Mononuclear cell (primary cell): ENCODE data around the gene IQCF6. TPM values are rescaled to one million over a fixed set of nuclear protein-coding genes. Genes with fewer than 3 reads are reported as not detected.

Source experiments
- H3K27me3 ChIP-seq: 2 replicates; pipeline ENCODE4 v1.6.0; 2011; ENCODE audit warnings: low read length, control low read depth; ENCODE audit not compliant: insufficient read depth
- H3K4me1 ChIP-seq: 2 replicates; pipeline ENCODE4 v1.5.1; 2011; ENCODE audit warnings: mild to moderate bottlenecking, low read length, control low read depth; ENCODE audit not compliant: insufficient read depth
- H3K4me3 ChIP-seq: 2 replicates; pipeline ENCODE4 v1.5.1; 2011; ENCODE audit warnings: mild to moderate bottlenecking, low read length, moderate library complexity
- H3K9me3 ChIP-seq: 2 replicates; pipeline ENCODE4 v1.5.1; 2011; ENCODE audit warnings: low read depth, mild to moderate bottlenecking, control low read depth, low read length
- total RNA-seq: library from RNA; depleted of rRNA; stranded (reverse); fragments of >200 nt; gene quantifications from one replicate; pipeline ENCODE4 v1.2.3, GENCODE V29; 2012

IQCF6 gene
- total RNA-seq: not detected

DNA sequence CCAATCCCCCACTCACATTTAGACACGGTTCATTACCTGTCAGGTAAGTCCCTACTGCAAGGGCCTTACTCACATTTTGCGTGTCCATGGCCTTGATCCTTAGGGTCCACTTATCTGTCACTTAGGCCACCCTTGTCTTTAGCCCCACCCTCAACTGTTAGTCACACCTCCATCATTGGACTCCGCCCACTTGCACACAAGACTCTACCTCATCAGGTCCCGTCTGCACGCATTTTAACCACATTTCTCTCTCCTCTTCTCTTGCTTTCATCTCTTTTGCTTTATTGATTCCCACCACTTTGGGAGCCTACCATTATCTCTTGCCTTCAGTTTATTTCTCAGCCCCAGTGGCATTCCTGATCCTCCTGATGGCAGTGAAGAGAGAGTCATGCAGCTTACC, at the start of gene IQCF6:
Gene IQCF6, minus strand, starts transcription at position 101 of the 400 bp plus-strand sequence. Its CDS starts 13 bp downstream, at position 88.
- Histone ChIP-seq H3K4me1 (no peaks in the 10 kb centered on the region), H3K9me3 (no peaks in the 10 kb centered on the region), H3K27me3 (peaks cover 3% of the 10 kb centered on the region), H3K4me3 (no peak within 1 kb of the TSS)

DNA sequence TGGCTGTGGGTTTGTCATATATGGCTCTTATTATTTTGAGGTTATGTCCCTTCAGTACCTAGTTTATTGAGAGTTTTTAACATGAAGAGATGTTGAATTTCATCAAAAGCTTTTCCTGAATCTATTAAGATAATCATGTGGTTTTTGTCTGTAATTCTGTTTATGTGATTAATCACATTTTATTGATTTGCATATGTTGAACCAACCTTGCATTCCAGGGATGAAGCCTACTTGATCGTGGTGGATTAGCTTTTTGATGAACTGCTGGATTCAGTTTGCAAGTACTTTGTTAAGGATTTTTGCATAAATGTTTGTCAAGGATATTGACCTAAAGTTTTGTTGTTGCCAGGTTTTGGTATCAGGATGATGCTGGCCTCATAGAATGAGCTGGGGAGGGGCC, 49.3 kb upstream of the IQCF6 start:
- Histone ChIP-seq H3K4me3 (no peak overlapping the region), H3K4me1 (no peaks in the 10 kb centered on the region), H3K9me3 (peaks cover 9% of the 10 kb centered on the region), H3K27me3 (no peaks in the 10 kb centered on the region)

DNA sequence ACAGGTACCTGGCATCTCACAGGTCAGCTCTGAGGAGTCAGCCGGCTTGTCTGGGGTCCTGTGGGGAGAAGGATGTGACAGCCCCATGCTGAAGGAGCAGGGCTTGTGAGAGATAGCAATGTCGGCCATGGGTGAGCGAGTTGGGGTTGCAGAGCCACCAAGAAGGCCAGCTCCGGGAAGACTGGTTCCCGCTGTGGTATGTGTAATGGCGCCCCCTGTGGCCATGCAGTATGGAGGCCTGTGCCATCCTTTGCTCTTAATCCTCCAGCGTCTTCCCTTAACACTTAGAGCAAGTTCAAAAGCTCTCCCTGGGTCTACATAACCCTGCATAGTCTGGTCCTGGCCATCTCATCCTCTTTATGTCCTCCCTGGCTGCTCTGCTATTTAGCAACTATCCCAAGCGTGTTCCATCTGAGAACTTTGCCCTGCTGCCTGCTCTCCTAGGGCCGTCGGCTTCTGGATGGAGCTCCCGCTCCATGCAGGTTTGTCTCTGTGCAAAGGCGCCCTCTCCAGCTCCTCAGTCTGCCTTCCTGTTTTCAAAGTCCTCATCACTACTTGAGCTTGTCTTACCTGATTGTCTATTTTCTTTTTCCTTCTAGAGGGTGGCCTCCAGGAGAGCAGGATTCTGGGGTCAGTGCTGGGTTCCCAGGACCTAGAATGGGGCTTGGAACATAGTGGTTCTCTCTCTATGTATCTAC, 40.8 kb upstream of the IQCF6 start:
- Histone ChIP-seq H3K4me1 (no peaks in the 10 kb centered on the region), H3K4me3 (no peak overlapping the region), H3K27me3 (no peaks in the 10 kb centered on the region)

DNA sequence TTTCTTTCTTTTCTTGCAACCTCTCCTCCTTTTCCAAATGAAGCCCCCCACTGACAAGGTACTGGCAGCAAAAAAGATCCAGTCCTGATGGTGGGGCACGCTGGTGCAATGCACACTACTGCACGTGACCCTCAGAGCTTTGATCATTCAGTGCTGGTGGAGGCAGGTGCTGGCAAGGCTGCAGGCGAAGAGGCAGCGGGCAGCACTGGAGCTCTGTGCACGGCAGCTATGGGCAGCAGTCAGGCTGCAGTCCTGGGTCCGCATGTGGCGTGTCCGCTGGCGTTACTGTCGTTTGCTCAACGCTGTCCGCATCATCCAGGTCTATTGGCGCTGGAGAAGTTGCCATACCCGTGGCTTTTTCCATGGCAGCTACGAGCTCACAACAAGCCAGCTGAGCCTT, 40.1 kb upstream of the IQCF6 start:
- H3K9me3 ChIP-seq: no peaks in the 10 kb centered on the region
- H3K4me3 ChIP-seq: no peak overlapping the region
- no peaks in the 10 kb centered on the region for H3K27me3 ChIP-seq
- no peaks in the 10 kb centered on the region for H3K4me1 ChIP-seq

More for the DNA sequence above, 40.8 kb upstream of the IQCF6 start:
- no peaks in the 10 kb centered on the region for H3K9me3 ChIP-seq

DNA sequence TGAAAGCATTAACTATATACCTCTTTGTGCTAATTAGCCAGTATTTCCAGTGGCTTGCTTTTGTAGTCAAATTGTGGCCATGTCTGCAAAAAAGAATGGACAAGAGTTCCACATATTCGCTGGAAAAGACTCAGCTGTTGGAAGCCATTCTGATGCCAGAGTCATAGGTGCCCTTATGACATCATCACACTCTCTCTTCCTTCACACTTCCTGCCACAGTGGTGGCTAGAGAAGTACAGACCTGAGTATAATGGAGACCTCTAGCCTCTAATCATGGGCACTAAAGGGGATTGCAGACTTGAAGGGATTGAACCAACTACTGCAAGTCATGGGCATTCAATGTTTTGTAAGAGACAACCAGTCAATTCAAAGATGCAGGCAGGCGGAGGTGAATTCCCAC, 38.3 kb upstream of the IQCF6 start:
- Histone ChIP-seq H3K27me3 (no peaks in the 10 kb centered on the region), H3K9me3 (no peaks in the 10 kb centered on the region), H3K4me3 (no peak overlapping the region), H3K4me1 (no peaks in the 10 kb centered on the region)

DNA sequence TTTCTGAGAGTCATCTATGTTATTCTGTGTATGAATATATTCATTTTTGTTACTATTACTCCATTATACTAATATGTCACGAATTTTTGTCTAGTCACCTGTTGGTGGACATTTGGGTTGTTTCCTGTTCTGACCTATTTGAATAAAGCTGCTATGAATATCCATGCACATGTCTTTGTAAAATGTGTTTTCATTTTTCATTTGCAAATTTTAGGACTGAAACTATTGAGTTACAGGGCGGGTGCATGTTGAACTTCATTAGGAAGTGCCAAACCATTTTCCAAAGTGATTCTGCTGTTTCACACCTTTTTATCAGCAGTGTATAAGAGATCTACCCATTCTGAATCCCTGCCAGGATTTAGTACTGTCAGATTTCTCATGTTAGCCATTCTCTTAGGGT, 37.7 kb upstream of the IQCF6 start:
- no peak overlapping the region for H3K4me3 ChIP-seq
- no peaks in the 10 kb centered on the region for H3K4me1 ChIP-seq
- no peaks in the 10 kb centered on the region for H3K27me3 ChIP-seq
- H3K9me3 ChIP-seq: no peaks in the 10 kb centered on the region

DNA sequence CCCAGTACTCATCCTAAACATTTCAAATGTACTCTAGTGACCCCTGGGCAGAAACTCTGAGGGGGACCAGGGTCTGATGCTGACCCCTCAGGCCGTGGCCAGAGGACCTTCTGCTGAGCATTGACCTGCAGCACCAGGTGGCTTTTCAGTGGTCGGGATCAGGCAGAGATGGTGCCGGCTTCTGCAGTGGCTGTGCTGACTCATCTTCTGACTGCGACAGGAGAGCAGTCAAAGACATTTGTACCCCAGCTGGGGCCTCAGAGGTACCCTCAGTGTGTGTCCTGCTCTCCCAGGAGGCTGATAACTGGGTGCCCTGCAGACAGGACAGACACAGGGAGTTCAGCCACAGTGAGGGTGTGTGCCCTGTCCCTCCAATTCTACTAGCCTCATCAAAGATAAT, 36.6 kb upstream of the IQCF6 start:
- Histone ChIP-seq H3K4me1 (no peaks in the 10 kb centered on the region), H3K4me3 (no peak overlapping the region), H3K27me3 (no peaks in the 10 kb centered on the region), H3K9me3 (no peaks in the 10 kb centered on the region)

DNA sequence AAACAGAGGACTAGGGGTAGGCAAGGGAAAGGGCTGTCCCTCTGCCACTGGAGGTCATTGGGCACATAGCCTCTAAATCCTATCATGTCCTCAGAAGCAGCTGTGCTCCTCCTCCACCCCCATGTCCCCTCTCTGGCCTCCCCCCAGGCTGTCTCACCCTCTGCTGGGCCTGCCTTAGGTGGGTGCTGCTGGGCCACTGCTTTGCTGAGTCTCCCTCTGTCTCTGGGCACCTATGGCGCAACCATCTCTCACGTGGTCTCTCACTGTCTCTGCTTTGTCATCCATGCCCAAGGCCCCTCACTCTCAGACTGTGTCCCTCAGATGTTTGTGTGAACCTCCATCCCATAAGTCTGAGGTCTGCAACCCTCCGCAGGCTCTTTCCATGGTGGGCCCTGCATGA, 35.0 kb upstream of the IQCF6 start:
- Histone ChIP-seq H3K9me3 (no peaks in the 10 kb centered on the region), H3K4me3 (no peak overlapping the region), H3K4me1 (no peaks in the 10 kb centered on the region), H3K27me3 (no peaks in the 10 kb centered on the region)

DNA sequence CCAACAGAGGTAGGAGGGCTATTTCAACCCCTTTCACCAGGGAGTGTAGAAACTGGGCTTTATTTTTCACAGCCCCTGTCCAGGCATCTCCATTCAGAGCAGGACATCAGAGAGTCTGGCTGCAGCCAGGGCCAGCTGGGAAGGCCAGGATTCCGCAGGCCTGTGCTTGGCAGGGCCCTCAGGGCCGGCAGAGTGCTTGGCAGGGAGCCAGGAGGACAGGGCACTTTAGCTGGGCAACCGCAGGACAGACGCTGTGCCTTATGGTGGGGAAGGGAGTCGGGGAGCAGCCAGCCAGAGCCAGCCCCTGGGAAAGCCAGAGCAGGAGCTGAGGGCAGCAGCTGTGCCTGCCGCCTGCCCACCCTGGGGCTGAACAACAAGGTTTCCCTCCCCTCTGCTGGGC, 34.5 kb upstream of the IQCF6 start:
- Histone ChIP-seq H3K4me1 (no peaks in the 10 kb centered on the region), H3K4me3 (no peak overlapping the region), H3K27me3 (no peaks in the 10 kb centered on the region), H3K9me3 (no peaks in the 10 kb centered on the region)

DNA sequence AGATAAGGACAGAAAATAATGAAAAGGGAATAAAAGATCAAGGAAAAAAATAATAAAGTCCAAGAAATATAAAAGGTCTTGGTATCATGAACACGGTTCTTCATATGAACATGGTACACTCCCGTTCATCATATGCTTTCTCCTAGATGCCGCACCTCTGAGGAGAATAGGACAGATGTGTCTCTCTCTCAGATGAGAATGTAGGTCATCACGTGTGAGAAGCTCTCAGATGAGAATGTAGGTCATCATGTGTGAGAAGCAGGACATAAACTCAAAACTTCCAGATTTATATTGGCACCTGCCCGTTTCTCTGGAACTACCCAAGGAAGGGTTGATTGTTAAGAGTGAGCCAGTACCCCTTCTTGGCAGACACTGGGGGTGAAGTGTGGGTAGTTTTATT, 29.9 kb upstream of the IQCF6 start:
- Histone ChIP-seq H3K27me3 (peaks cover 2% of the 10 kb centered on the region), H3K4me3 (no peak overlapping the region), H3K9me3 (no peaks in the 10 kb centered on the region), H3K4me1 (no peaks in the 10 kb centered on the region)

DNA sequence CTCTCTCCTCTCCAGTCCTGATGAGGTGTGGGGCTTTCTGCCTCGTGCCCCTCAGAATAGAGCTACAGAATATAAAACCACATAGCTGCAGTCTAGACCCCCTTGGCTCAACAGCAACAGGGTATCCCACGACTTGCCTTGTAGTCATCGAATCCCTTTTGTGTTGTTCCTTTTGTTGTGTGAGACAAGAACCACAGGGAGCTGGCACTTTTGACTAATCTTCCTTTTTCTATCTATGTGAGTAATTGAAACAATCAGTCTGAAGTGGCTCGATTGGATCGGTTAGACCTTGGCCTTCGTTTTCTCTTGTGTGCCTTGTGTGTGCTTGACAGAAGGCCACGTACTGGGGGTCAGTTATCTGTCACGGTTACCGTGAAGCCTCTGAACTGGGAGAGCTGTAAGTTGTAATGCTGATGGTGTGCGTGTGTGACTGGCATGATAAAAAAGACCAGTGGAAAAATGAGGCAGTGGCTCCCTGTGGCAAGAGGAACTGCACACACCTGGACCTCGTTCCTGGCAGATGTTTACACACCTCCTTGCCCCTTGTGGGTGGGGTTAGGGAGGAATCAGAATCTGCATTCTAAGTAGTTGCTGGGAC, 23.2 kb upstream of the IQCF6 start:
- Histone ChIP-seq H3K27me3 (peaks cover 2% of the 10 kb centered on the region), H3K4me1 (no peaks in the 10 kb centered on the region), H3K9me3 (no peaks in the 10 kb centered on the region), H3K4me3 (no peak overlapping the region)

DNA sequence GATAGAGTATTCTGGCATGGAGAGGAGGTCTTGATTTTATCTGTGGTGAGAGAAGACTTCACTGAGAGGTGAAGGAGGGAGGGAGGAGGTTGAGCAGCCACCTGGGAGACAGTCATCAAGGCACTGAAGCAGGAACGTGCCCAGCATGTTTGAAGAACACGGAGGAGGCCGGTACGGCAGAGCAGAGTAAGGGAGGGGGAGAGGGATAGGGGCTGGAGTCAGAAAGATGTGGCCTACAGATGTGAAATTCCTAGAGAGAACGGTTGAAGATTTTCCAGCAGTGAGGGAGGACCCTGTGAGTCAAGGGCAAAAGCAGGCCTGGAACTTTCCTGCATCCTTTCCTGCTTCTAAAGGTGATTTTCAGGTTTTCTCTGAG, 21.7 kb upstream of the IQCF6 start:
- Histone ChIP-seq H3K27me3 (no peaks in the 10 kb centered on the region), H3K9me3 (no peaks in the 10 kb centered on the region), H3K4me1 (no peaks in the 10 kb centered on the region), H3K4me3 (no peak overlapping the region)

DNA sequence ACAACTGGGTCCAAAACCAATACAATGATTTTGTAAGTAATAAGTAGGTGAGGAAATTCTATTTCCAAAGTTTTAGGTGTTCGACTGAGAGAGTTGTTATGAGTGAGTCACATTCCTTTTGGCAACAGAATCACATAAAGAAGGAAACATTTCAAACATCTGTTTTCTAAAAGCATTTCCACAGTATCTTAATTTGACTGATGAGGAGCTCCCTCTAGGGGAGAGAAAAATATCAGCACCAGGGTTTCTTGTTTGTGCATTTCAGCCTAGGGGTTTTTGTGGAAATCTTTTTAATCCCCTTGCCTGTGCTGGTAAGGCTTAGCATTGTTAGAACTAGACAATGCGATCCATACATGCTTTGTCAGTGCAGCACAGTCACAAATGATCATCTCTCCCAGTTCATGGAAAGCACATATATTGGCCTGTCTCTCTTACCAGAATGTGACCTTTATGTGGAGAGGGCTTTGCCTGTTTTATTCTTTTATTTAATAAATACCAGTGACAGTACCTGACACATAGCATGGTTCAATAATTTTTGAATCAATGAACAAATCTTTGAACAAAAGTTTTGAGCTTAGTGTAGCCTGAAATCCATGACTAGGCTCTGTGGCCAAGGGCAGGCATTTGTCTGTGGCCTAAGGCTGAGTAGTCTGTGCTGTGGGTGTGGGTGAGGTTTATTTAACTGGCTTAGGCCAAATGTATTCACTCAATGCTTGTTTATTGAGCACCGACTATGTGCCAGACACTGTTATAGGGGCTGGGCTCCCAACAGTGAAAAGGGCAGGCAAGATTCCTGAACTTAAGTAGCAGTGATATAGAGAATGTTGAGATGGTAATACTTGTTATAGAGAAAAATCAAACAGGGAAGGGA, 21.1 kb upstream of the IQCF6 start:
- H3K9me3 ChIP-seq: no peaks in the 10 kb centered on the region
- H3K27me3 ChIP-seq: no peaks in the 10 kb centered on the region
- no peaks in the 10 kb centered on the region for H3K4me1 ChIP-seq
- no peak overlapping the region for H3K4me3 ChIP-seq

DNA sequence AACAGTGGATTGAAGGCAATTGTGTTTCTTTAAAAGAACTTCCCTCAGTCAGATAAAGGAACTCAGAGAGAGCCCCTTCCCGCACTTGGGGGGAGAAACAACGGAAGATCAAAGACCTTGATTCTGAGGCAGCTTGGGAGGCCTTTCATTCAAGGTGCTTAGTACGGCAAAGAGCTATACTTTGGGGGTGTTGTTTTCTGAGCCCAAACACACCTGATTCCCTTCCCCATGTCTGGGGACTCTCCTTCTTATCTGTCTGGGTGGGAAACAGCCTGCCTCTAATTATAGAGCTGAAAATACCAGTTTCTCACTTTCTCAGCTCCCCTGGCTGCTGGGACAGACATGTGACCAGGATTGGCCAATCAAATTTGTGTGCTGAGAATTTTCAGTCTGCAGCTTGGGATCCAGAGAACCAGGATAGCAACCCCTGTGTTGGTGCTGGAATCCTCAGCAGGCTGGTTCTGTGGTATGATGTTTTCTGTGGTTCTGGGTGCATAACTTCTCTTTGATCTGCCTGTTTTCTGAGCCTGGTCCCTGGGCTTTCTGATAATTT, 19.4 kb upstream of the IQCF6 start:
- no peak overlapping the region for H3K4me3 ChIP-seq
- no peaks in the 10 kb centered on the region for H3K27me3 ChIP-seq
- H3K9me3 ChIP-seq: no peaks in the 10 kb centered on the region
- H3K4me1 ChIP-seq: no peaks in the 10 kb centered on the region

DNA sequence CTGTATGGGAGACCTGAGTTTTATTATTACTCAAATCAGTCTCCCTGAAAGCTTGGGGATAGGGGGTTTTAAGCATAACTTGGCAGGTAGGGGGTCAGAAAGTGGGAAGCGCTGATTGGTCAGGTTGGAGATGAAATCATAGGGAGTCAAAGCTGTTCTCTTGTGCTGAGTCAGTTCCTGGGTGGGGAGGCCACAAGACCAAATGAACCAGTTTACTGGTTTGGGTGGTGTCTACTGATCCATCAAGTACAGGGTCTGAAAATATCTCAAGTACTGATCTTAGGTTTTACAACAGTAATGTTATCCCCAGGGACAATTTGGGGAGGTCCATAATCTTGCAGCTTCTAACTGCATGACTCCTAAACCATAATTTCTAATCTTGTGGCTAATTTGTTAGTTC, 17.8 kb upstream of the IQCF6 start:
- Histone ChIP-seq H3K9me3 (no peaks in the 10 kb centered on the region), H3K27me3 (no peaks in the 10 kb centered on the region), H3K4me3 (no peak overlapping the region), H3K4me1 (no peaks in the 10 kb centered on the region)
